DMS53 (cell line): ENCODE data around the gene SLC2A5.
"Not testable (repeated sequence)": the region's sequence is repeated elsewhere in the genome, so short reads cannot be mapped to it uniquely, and the experiment has no call there.

ENCODE experiments used
- DNase-seq: peaks from one replicate; lab custom pipeline; 2025; lab: John Stamatoyannopoulos, UW

The SLC2A5 gene

GRCh38 chr1:9033363-9033762 is 36.1 kb downstream of the SLC2A5 start:
- DNase-seq, result no peak

GRCh38 chr1:9031484-9032259 is 37.8 kb downstream of the SLC2A5 start:
- no peak for DNase-seq

GRCh38 chr1:9031077-9031476 is 38.4 kb downstream of the SLC2A5 start:
- peak; percentile 22 for DNase-seq

- no peak for DNase-seq
Observed at GRCh38 chr1:9028921-9029705, 40.3 kb downstream of the SLC2A5 start.

GRCh38 chr1:9027307-9027706 is 42.1 kb downstream of the SLC2A5 start:
- DNase-seq, result peak; percentile 23

- DNase-seq, result peak; percentile 84
Observed at GRCh38 chr1:9025449-9025848, 44.0 kb downstream of the SLC2A5 start.

- no peak for DNase-seq
Observed at GRCh38 chr1:9024837-9025236, 44.6 kb downstream of the SLC2A5 start.

GRCh38 chr1:9022773-9023172 is 46.7 kb downstream of the SLC2A5 start:
- DNase-seq, result no peak

- not testable (repeated sequence) for DNase-seq
Observed at GRCh38 chr1:9022026-9022738, 47.3 kb downstream of the SLC2A5 start.

- no peak for DNase-seq
Observed at GRCh38 chr1:9020305-9020704, 49.1 kb downstream of the SLC2A5 start.

- DNase-seq, result no peak
Observed at GRCh38 chr1:9019896-9020295, 49.5 kb downstream of the SLC2A5 start.

- DNase-seq, result no peak
Observed at GRCh38 chr1:9018333-9018732, 51.1 kb downstream of the SLC2A5 start.

- no peak for DNase-seq
Observed at GRCh38 chr1:9016455-9016854, 53.0 kb downstream of the SLC2A5 start.

GRCh38 chr1:9014475-9015375 is 54.7 kb downstream of the SLC2A5 start:
- no peak for DNase-seq

- DNase-seq, result no peak
Observed at GRCh38 chr1:9013819-9014218, 55.6 kb downstream of the SLC2A5 start.

- no peak for DNase-seq
Observed at GRCh38 chr1:9010781-9011323, 58.6 kb downstream of the SLC2A5 start.

GRCh38 chr1:9009438-9010370 is 59.7 kb downstream of the SLC2A5 start:
- peak; percentile 93 for DNase-seq

GRCh38 chr1:9008236-9008635 is 61.2 kb downstream of the SLC2A5 start:
- DNase-seq, result no peak

GRCh38 chr1:9006956-9007615 is 62.3 kb downstream of the SLC2A5 start:
- no peak for DNase-seq

- DNase-seq, result no peak
Observed at GRCh38 chr1:9005395-9005708, 64.1 kb downstream of the SLC2A5 start.
